Transverse colon (tissue), 3 donors: ENCODE measurements around the gene VTI1A.

Experiments used
- CTCF ChIP-seq, 5 experiments: fragments of 200-600 bp in 3 of 5; fragments of 450-650 bp in 2 of 5; sonication (generic) in 3 of 5; IDR thresholded peaks; 1 replicate in 2 of 5; 2 replicates in 3 of 5; pipeline ENCODE4 v1.5.1; 2016 to 2017; ENCODE audit warnings: antibody characterized with exemption in 5 of 5, inconsistent platforms in 3 of 5, mild to moderate bottlenecking in 2 of 5, moderate library complexity in 1 of 5
- POLR2A ChIP-seq: fragments of 450-650 bp; IDR thresholded peaks from one replicate; pipeline ENCODE4 v1.6.1; 2016; ENCODE audit warnings: antibody characterized with exemption, mild to moderate bottlenecking, moderate library complexity

GRCh38 chr10:112844681-112845544 is 397.9 kb downstream of the VTI1A start:
- TF ChIP-seq CTCF (IDR thresholded peaks at IDR 0.05) (no peak), POLR2A (no peak)
